ENCODE measurements around the gene POLA1. TPM values are rescaled to one million over a fixed set of nuclear protein-coding genes. Genes with fewer than 3 reads are reported as not detected.

The POLA1 gene
- total RNA-seq, 2 donors from 2014 or later = 7.7 to 8.7 TPM

DNA sequence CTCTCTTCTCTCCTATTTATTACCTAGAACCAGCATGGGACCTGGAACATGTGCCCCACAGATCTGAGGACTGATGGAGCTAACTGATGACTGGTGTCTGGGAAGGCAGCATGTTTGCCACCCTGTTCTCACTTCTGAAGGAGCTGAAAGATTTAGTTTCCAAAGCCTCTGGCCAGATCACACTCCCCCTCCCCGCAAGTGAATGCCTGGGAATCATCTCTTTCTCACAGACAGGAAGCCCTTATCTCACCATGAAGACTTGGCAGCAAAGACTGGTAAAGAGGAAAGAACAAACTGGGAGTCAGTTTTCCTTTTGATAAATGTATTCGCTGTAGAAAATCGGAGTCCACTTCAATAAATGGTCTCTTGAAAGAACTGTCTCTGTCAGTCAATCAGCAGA, 25.6 kb upstream of the POLA1 start:
- Mint-ChIP-seq H3K4me1 (no peaks in the 10 kb centered on the region), H3K36me3 (ENCODE audit: low read depth) (no peaks in the 10 kb centered on the region), H3K27me3 (peaks cover 6% of the 10 kb centered on the region), H3K27ac (no peak overlapping the region), H3K4me3 (no peak overlapping the region)
- ATAC-seq (no peak), DNase-seq (no peak)
- no peaks in the 10 kb centered on the region for H3K9me3 ChIP-seq (ENCODE audit: control insufficient read depth, low read length, poor library complexity, severe bottlenecking)

DNA sequence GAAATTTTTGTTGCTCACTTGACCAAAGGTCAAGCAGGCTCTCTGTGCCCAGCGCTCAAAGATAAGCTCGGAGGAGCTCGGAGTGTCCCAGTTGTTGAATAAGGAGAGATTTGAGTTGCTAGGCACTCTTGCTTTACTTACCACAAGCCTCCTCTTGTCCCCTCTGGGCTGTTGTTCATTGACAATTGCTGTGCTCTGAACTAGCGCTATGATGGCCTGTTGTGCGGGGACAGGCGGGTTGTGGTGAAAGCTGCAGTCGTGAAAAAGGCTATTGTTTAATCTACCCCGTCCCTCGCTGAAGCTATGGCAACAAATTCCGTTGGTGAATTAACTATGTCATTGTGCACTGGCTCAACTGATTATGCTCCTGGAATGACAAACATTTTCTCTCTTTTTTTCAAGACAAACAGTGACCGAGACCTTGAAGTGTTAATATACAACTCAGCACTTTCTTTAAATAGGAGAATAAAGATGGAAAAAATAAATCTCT, 21.0 kb upstream of the POLA1 start:
- H3K4me1 Mint-ChIP-seq = no peaks in the 10 kb centered on the region
- H3K4me3 Mint-ChIP-seq = no peak overlapping the region
- no peaks in the 10 kb centered on the region for H3K9me3 ChIP-seq (ENCODE audit: control insufficient read depth, low read length, poor library complexity, severe bottlenecking)
- no peaks in the 10 kb centered on the region for H3K27me3 Mint-ChIP-seq
- H3K36me3 Mint-ChIP-seq (ENCODE audit: low read depth) = no peaks in the 10 kb centered on the region
- ATAC-seq = no peak
- DNase-seq = no peak
- no peak overlapping the region for H3K27ac Mint-ChIP-seq

DNA sequence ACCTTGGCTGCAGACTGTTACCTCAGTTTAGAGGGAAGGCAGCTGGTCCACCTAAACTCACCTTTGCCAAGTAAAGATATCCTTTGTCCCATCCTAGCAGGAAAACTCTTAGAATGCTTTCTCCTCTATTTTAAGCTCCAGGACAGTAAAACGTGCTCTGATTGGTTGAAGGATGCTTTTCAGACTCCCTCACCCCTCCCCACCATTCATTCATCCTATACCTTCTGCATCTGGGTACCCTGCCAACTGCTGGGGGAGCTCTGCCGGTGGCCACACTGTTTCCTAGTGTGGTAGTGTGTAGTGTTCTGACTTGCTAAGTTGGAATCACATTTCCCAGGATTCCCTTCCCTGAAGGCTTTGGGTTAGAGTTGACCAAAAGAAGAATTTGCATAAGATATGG, 20.3 kb upstream of the POLA1 start:
- Mint-ChIP-seq H3K36me3 (ENCODE audit: low read depth) (no peaks in the 10 kb centered on the region), H3K4me1 (no peaks in the 10 kb centered on the region), H3K27me3 (no peaks in the 10 kb centered on the region), H3K4me3 (no peak overlapping the region), H3K27ac (no peak overlapping the region)
- ATAC-seq (no peak), DNase-seq (no peak)
- H3K9me3 ChIP-seq (ENCODE audit: control insufficient read depth, low read length, poor library complexity, severe bottlenecking) = no peaks in the 10 kb centered on the region

DNA sequence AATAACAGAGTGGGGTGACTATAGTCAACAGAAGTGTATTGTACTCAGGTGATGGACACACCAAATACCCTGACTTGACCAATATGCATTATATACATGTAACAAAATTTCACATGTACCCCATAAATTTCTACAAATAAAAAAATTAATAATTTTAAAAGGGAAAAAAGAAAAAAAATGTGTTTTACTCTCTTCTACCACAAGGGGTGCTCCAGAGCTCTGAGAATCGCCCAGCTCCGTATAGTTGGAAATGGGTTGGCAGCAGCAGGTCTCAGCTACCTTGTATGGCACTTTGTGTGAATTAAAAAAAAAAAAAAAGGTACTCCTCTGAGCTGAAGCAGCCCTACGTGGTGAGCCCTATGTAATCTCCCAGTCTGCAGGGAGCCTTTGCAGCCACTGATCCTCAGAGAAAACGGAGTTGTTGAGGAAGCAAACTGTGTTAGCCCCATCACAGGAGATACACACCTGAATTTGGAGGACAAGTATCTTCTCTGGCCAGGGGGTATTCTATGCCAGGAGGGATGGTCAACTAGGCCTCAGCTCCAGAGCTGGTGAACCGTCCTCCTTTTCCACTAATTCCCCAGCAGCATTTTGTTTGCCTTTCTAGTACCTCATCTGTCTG, 17.2 kb upstream of the POLA1 start:
- H3K27me3 Mint-ChIP-seq = no peaks in the 10 kb centered on the region
- peak; percentile 60 for ATAC-seq

DNA sequence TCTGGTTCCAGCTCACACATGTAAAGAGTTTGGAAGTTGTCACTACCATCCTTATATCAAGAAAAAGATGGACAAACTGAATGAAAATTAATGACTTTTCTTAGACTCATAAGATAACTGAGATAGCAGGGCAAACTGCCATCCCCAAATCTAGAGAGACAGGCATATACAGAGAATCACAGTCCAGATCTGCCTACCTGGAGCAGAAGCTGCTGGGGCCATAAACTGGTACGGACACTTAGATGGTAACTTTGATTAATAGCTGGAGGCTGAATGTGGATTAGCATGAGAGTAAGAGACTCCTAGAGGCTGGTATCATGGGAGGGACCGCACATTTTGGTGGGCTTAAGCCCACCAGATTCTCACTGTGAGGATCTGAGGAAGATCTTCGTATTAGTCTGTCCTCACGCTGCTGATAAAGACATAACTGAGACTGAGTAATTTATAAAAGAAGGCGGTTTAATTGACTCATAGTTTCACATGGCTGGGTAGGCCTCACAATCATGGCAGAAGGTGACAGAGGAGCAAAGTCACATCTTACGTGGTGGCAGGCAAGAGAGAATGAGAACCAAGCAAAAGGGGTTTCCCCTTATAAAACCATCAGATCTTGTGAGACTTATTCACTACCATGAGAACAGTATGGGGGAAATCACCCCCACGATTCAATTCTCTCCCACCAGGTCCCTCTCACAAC, 10.8 kb upstream of the POLA1 start:
- Mint-ChIP-seq H3K4me3 (no peak overlapping the region), H3K4me1 (no peaks in the 10 kb centered on the region), H3K36me3 (ENCODE audit: low read depth) (no peaks in the 10 kb centered on the region), H3K27ac (no peak overlapping the region), H3K27me3 (no peaks in the 10 kb centered on the region)
- no peak for DNase-seq
- ATAC-seq = no peak
- H3K9me3 ChIP-seq (ENCODE audit: control insufficient read depth, low read length, poor library complexity, severe bottlenecking) = no peaks in the 10 kb centered on the region

More for the DNA sequence above, 17.2 kb upstream of the POLA1 start:
- H3K9me3 ChIP-seq (ENCODE audit: control insufficient read depth, low read length, poor library complexity, severe bottlenecking) = no peaks in the 10 kb centered on the region
- no peaks in the 10 kb centered on the region for H3K4me1 Mint-ChIP-seq
- H3K27ac Mint-ChIP-seq = no peak overlapping the region
- H3K4me3 Mint-ChIP-seq = no peak overlapping the region
- no peaks in the 10 kb centered on the region for H3K36me3 Mint-ChIP-seq (ENCODE audit: low read depth)
- no peak for DNase-seq

DNA sequence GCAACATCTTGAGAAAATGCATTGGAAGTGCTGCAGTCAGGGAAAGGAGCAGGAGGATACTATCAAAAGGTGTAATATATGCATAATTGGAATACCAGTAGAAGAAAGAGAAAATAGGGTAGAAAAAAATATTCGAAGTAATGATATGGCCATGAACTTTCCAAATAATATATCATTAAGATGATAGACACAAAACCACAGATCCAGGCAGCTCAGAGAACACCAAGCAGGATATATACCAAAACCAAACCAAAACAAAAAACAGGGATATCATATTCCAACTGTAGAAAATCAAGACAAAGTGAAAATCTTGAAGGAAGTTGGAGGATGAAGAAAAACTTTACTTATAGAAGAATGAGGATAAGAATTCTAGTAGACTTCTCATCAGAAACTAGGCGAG, 9.7 kb upstream of the POLA1 start:
- H3K9me3 ChIP-seq (ENCODE audit: control insufficient read depth, low read length, poor library complexity, severe bottlenecking) = no peaks in the 10 kb centered on the region
- no peaks in the 10 kb centered on the region for H3K27me3 Mint-ChIP-seq
- H3K4me1 Mint-ChIP-seq = no peaks in the 10 kb centered on the region
- DNase-seq (no peak), ATAC-seq (no peak)
- no peaks in the 10 kb centered on the region for H3K36me3 Mint-ChIP-seq (ENCODE audit: low read depth)
- no peak overlapping the region for H3K27ac Mint-ChIP-seq
- H3K4me3 Mint-ChIP-seq = no peak overlapping the region

DNA sequence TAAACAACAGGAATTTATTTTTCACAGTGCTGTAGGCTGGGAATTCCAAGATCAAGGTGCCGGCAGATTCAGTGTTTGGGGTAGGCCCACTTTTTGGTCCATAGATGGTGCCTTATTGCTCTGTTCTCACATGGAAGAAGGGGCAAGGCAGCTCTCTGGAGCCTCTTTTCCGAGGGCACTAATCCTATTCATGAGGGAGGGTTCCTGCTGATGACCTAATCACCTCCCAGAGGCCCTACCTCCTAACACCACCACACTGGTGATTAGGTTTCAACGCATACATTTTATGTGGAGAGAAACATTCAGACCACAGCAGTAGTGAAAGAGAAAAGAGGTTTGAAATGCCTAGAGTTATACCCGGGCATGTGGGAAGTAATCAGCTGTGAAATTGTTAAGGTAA, 1.4 kb upstream of the POLA1 start:
- H3K27ac Mint-ChIP-seq = no peak overlapping the region
- no peaks in the 10 kb centered on the region for H3K36me3 Mint-ChIP-seq (ENCODE audit: low read depth)
- no peaks in the 10 kb centered on the region for H3K9me3 ChIP-seq (ENCODE audit: control insufficient read depth, low read length, poor library complexity, severe bottlenecking)
- H3K27me3 Mint-ChIP-seq = no peaks in the 10 kb centered on the region
- ATAC-seq = no peak
- H3K4me3 Mint-ChIP-seq = peak overlapping the region; percentile 39
- DNase-seq = no peak
- peaks cover 6% of the 10 kb centered on the region for H3K4me1 Mint-ChIP-seq

DNA sequence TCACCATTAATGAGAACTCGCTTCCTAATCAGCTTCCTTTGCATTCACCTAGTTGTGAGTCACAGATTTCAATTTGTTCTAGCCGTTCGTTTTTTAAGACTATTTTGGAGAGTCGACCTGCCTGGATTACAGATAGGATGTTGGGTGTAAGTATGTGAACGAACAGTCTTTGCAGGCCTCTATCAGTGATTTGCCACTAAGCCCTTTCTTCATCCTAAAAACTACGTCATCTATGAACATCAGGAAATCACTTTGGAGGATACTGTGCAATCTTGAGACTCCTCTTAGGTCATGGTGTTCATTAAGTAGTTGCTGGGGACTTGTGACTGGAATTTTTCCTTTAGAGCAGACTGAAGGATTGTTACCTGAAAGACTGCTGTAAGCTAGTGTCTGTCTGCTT, 1.1 kb downstream of the POLA1 start:
- H3K27ac Mint-ChIP-seq = no peak overlapping the region
- no peak for DNase-seq
- H3K4me1 Mint-ChIP-seq = peaks cover 6% of the 10 kb centered on the region
- H3K4me3 Mint-ChIP-seq = peak overlapping the region; percentile 91
- H3K36me3 Mint-ChIP-seq (ENCODE audit: low read depth) = no peaks in the 10 kb centered on the region
- H3K9me3 ChIP-seq (ENCODE audit: control insufficient read depth, low read length, poor library complexity, severe bottlenecking) = no peaks in the 10 kb centered on the region
- no peaks in the 10 kb centered on the region for H3K27me3 Mint-ChIP-seq
- no peak for ATAC-seq

DNA sequence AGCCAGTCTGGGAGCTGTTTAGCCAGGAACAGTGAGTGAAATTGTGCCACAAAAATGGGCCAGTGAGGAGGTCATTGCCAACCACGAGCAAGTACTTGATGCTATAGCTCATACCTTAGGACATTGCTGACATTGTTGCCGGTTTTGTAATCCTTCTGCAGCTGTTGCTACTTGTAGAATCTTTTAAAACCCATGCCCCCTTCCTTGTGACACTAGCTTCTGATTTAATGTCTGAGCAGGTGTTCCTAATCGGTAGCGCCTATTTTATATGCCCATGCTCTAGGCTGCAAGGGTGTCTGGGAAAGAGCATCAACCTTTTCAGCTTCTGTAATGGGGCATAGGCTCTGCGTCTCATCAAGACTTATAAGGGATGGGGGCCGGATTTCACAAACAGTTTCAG, 2.6 kb downstream of the POLA1 start:
- ATAC-seq = no peak

DNA sequence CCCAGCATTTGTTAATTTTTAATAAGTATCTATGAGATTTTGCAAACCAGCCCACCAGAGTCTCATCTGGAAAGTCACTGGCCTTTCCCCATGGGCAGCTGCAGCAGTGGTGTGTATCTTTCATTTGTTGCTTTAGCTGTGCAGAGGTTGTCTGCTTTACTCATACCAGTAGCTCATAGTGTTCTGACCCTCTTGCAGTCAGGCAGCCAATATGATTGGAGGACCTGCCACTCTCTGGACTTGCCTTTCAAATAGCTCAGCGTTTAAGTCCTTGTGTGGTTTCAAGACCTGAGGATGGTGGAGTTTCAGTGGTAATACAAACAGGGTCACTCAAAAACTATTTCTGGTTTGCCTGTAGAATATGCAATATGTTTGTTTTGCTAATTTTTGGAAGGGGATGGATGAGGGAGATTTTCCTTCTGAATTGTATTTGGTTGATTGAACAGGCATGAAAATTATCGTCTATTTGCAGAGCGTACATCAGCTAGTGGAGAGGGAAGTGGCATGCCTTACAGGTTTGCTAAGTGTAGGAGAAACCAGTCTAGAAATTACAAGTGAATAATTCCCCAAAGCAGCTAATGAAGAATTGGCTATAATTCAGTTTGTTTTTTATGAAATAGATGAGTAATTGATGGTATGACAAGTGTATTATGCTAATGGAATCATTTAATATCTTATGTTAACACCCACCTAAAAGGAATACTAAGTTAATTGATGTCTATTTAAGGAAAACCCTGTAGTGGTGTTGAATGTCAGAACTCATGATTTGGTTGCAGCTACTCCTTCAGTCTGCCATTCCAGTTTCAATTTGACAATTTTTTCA, 8.9 kb downstream of the POLA1 start:
- Mint-ChIP-seq H3K4me3 (no peak overlapping the region), H3K27me3 (no peaks in the 10 kb centered on the region), H3K27ac (no peak overlapping the region), H3K36me3 (ENCODE audit: low read depth) (peaks cover 4% of the 10 kb centered on the region), H3K4me1 (no peaks in the 10 kb centered on the region)
- ATAC-seq = no peak
- no peaks in the 10 kb centered on the region for H3K9me3 ChIP-seq (ENCODE audit: control insufficient read depth, low read length, poor library complexity, severe bottlenecking)
- no peak for DNase-seq

More for the DNA sequence above, 2.6 kb downstream of the POLA1 start:
- Mint-ChIP-seq H3K36me3 (ENCODE audit: low read depth) (no peaks in the 10 kb centered on the region), H3K27me3 (no peaks in the 10 kb centered on the region), H3K4me1 (peaks cover 6% of the 10 kb centered on the region), H3K27ac (no peak overlapping the region), H3K4me3 (no peak overlapping the region)
- no peaks in the 10 kb centered on the region for H3K9me3 ChIP-seq (ENCODE audit: control insufficient read depth, low read length, poor library complexity, severe bottlenecking)
- DNase-seq = no peak

DNA sequence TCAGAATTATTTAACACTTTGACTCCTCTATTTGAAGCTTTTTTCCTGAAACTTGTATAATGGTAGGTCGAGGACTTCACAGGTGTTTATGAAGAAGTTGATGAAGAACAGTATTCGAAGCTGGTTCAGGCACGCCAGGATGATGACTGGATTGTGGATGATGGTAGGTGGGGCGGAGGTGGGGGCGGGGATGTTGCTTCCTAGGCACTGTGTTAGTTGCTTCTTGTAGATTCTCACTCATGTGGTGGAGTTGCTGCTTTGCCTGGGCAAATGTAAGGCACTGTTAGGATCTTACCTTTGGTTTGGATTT, 9.4 kb downstream of the POLA1 start:
- no peak for DNase-seq
- Mint-ChIP-seq H3K36me3 (ENCODE audit: low read depth) (peaks cover 4% of the 10 kb centered on the region), H3K4me1 (no peaks in the 10 kb centered on the region), H3K27me3 (no peaks in the 10 kb centered on the region), H3K27ac (no peak overlapping the region), H3K4me3 (no peak overlapping the region)
- ATAC-seq = no peak
- H3K9me3 ChIP-seq (ENCODE audit: control insufficient read depth, low read length, poor library complexity, severe bottlenecking) = no peaks in the 10 kb centered on the region

DNA sequence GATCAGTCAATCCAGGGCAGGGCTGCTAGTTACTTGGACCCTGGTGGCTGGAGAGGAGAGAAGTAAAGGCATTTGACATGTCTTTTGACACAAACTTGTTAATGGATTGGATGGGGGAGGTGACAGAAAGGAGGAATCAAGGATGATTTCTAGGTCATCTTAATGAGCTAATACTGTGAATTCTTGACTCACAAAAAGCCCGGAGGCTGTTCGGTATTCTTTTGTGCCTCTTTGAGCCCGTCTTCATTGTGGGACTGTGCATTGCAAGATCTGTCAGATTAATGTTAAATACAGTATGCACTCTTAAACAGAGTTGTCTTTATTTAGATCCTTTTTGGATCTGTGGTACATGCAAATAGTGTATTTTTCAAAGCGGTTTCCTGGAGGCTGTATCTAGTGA, 25.1 kb downstream of the POLA1 start:
- no peak for ATAC-seq

DNA sequence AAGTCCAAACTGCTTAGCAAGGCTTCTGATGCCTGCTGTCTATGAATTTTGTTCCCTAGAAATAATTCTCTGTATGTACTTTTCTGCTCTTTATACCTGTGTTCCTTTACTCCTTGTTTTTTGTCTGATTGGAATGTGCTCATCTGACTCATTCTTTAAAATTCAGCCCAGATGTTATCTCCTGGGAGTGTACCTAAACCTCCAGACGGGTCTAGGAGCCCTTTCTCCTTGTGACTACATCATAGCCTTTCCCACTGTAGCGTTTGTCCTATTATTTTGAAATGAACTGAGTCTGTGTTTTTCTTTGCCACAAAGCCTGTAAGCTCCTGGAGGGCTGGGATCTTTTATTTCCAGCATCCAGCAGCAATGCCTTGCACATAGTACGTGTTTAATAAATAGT, 26.3 kb downstream of the POLA1 start:
- H3K36me3 Mint-ChIP-seq (ENCODE audit: low read depth) = peaks cover 13% of the 10 kb centered on the region
- peaks cover 5% of the 10 kb centered on the region for H3K4me1 Mint-ChIP-seq

More for the DNA sequence above, 25.1 kb downstream of the POLA1 start:
- Mint-ChIP-seq H3K36me3 (ENCODE audit: low read depth) (peaks cover 17% of the 10 kb centered on the region), H3K27me3 (no peaks in the 10 kb centered on the region), H3K4me3 (no peak overlapping the region), H3K4me1 (peaks cover 7% of the 10 kb centered on the region), H3K27ac (no peak overlapping the region)
- no peaks in the 10 kb centered on the region for H3K9me3 ChIP-seq (ENCODE audit: control insufficient read depth, low read length, poor library complexity, severe bottlenecking)
- DNase-seq = no peak

More for the DNA sequence above, 26.3 kb downstream of the POLA1 start:
- ATAC-seq (no peak), DNase-seq (no peak)
- Mint-ChIP-seq H3K4me3 (no peak overlapping the region), H3K27ac (no peak overlapping the region), H3K27me3 (no peaks in the 10 kb centered on the region)
- H3K9me3 ChIP-seq (ENCODE audit: control insufficient read depth, low read length, poor library complexity, severe bottlenecking) = no peaks in the 10 kb centered on the region
